H1 (cell line): ENCODE results near the gene IER5. TPM values are rescaled to one million over a fixed set of nuclear protein-coding genes. Genes with fewer than 3 reads are reported as not detected.
A peak's percentile ranks its signal among the peaks of the same experiment; 100 is the strongest.

Experiments
- CTCF ChIA-PET: fragments of 300-600 bp; sonication (Branson Sonifier 250); formaldehyde crosslinking; loops from one replicate; lab custom pipeline; 2021; ENCODE audit not compliant: partially characterized antibody; lab: Charles Lee
- POLR2A ChIA-PET: fragments of 300-600 bp; sonication (Branson Sonifier 250); formaldehyde crosslinking; loops from one replicate; lab custom pipeline; 2021; ENCODE audit warnings: inconsistent platforms; ENCODE audit not compliant: partially characterized antibody; lab: Charles Lee
- DNase-seq, 2 experiments: peaks; one replicate each; pipeline versions ENCODE4 v3.0.0 to v3.0.0-alpha.2; 2010 to 2022; ENCODE audit warnings: low spot score in 2 of 2, low read depth in 1 of 2, mixed read lengths in 1 of 2
- FAIRE-seq: peaks from 2 replicates; lab custom pipeline; 2011; peaks lifted over from hg19 to GRCh38; lab: Jason Lieb, UNC
- H2AFZ ChIP-seq: 2 replicates; pipeline ENCODE4 v1.8.1; 2012; ENCODE audit warnings: low read length, inconsistent platforms
- H2AK5ac ChIP-seq: 2 replicates; pipeline ENCODE4 v1.6.1; 2013; ENCODE audit warnings: low read depth, low read length
- H2BK120ac ChIP-seq: replicated peaks from 2 replicates; pipeline ENCODE3; 2013; ENCODE audit warnings: low read depth, low read length, inconsistent platforms
- H2BK12ac ChIP-seq: 2 replicates; pipeline ENCODE4 v1.6.1; 2013; ENCODE audit warnings: low read depth, low read length
- H2BK15ac ChIP-seq: 2 replicates; pipeline ENCODE4 v1.6.1; 2013; ENCODE audit warnings: low read length
- H2BK20ac ChIP-seq: 2 replicates; pipeline ENCODE4 v1.6.1; 2013; ENCODE audit warnings: low read length
- H2BK5ac ChIP-seq: 2 replicates; pipeline ENCODE4 v1.6.1; 2013; ENCODE audit warnings: low read depth, low read length
- H3K14ac ChIP-seq: 2 replicates; pipeline ENCODE4 v1.6.1; 2013; ENCODE audit warnings: inconsistent platforms; ENCODE audit not compliant: insufficient read length
- H3K18ac ChIP-seq: 2 replicates; pipeline ENCODE4 v1.6.1; 2013; ENCODE audit warnings: low read length; ENCODE audit errors: extremely low read depth
- H3K23ac ChIP-seq: 2 replicates; pipeline ENCODE4 v1.6.1; 2013; ENCODE audit warnings: inconsistent platforms; ENCODE audit not compliant: insufficient read length
- H3K23me2 ChIP-seq: 2 replicates; pipeline ENCODE4 v1.6.1; 2013; ENCODE audit warnings: low read depth, low read length
- H3K27ac ChIP-seq: 2 replicates; pipeline ENCODE4 v1.6.1; 2011; ENCODE audit warnings: low read depth, low read length, inconsistent platforms
- H3K27me3 ChIP-seq, 4 experiments: replicated peaks in 1 of 4; 1 replicate in 1 of 4; 2 replicates in 3 of 4; pipeline versions ENCODE4 v1.6.1 to v1.8.1; 2011 to 2013; ENCODE audit warnings: low read length in 3 of 4, mild to moderate bottlenecking in 3 of 4, inconsistent platforms in 2 of 4, mixed read lengths in 2 of 4, moderate library complexity in 1 of 4; ENCODE audit not compliant: control insufficient read depth in 3 of 4, insufficient read depth in 3 of 4; ENCODE audit errors: extremely low read depth in 1 of 4
- H3K36me3 ChIP-seq, 4 experiments: 2 replicates each; pipeline versions ENCODE4 v1.6.1 to v1.8.1; 2011 to 2013; ENCODE audit warnings: mild to moderate bottlenecking in 4 of 4, low read length in 3 of 4, moderate library complexity in 2 of 4, control low read depth in 1 of 4, inconsistent platforms in 1 of 4; ENCODE audit not compliant: insufficient read depth in 4 of 4, control insufficient read depth in 2 of 4
- H3K4ac ChIP-seq: replicated peaks from 2 replicates; pipeline ENCODE3; 2013; ENCODE audit warnings: low read length, low read depth, mixed read lengths, inconsistent platforms; ENCODE audit not compliant: insufficient read length
- H3K4me1 ChIP-seq, 4 experiments: replicated peaks in 1 of 4; 1 replicate in 1 of 4; 2 replicates in 3 of 4; pipeline versions ENCODE4 v1.6.1 to v1.8.1; 2011 to 2013; ENCODE audit warnings: low read length in 3 of 4, inconsistent platforms in 2 of 4, mixed read lengths in 1 of 4; ENCODE audit not compliant: insufficient read depth in 4 of 4, control insufficient read depth in 3 of 4
- H3K4me2 ChIP-seq, 2 experiments: 2 replicates each; pipeline versions ENCODE4 v1.6.1 to v1.8.1; 2011 to 2013; ENCODE audit warnings: low read depth in 2 of 2, low read length in 2 of 2, control low read depth in 1 of 2, inconsistent platforms in 1 of 2, mild to moderate bottlenecking in 1 of 2; ENCODE audit not compliant: insufficient read depth in 1 of 2
- H3K4me3 ChIP-seq, 4 experiments: fragments of 200-600, 300-600 bp in 1 of 4; sonication (generic), shearing (Covaris generic), sonication (Bioruptor Twin) in 1 of 4; 2 replicates each; pipeline versions ENCODE4 v1.5.1 to v1.8.1; 2011 to 2016; ENCODE audit warnings: low read length in 4 of 4, low read depth in 3 of 4, control low read depth in 2 of 4, inconsistent platforms in 2 of 4, mild to moderate bottlenecking in 2 of 4, mixed read lengths in 1 of 4, moderate library complexity in 1 of 4; ENCODE audit not compliant: insufficient read depth in 2 of 4; ENCODE audit errors: extremely low read depth in 1 of 4
- H3K56ac ChIP-seq: replicated peaks from 2 replicates; pipeline ENCODE3; 2013; ENCODE audit warnings: low read depth, mild to moderate bottlenecking, mixed read lengths, low read length, inconsistent platforms; ENCODE audit not compliant: insufficient read length
- H3K79me1 ChIP-seq: 2 replicates; pipeline ENCODE4 v1.6.1; 2013; ENCODE audit warnings: low read depth, low read length, control low read depth
- H3K79me2 ChIP-seq, 2 experiments: 2 replicates each; pipeline versions ENCODE4 v1.6.1 to v1.8.1; 2012 to 2013; ENCODE audit warnings: low read length in 2 of 2, mild to moderate bottlenecking in 2 of 2, inconsistent platforms in 1 of 2; ENCODE audit not compliant: insufficient read depth in 2 of 2, control insufficient read depth in 1 of 2
- H3K9ac ChIP-seq, 4 experiments: replicated peaks in 1 of 4; 1 replicate in 1 of 4; 2 replicates in 3 of 4; pipeline versions ENCODE4 v1.6.1 to v1.8.1; 2011 to 2013; ENCODE audit warnings: low read depth in 3 of 4, low read length in 3 of 4, control low read depth in 2 of 4, mild to moderate bottlenecking in 2 of 4, moderate library complexity in 2 of 4, inconsistent platforms in 1 of 4; ENCODE audit errors: extremely low read depth in 1 of 4
- H3K9me3 ChIP-seq, 2 experiments: 2 replicates each; pipeline versions ENCODE4 v1.6.1 to v1.8.1; 2012 to 2013; ENCODE audit warnings: mild to moderate bottlenecking in 2 of 2, moderate library complexity in 2 of 2, control low read depth in 1 of 2, inconsistent platforms in 1 of 2, low read depth in 1 of 2, low read length in 1 of 2, mixed read lengths in 1 of 2; ENCODE audit not compliant: insufficient read depth in 2 of 2
- H4K20me1 ChIP-seq, 2 experiments: replicated peaks in 1 of 2; 2 replicates each; pipeline versions ENCODE3 to v1.8.1; 2011 to 2013; ENCODE audit warnings: inconsistent platforms in 2 of 2, low read length in 2 of 2, mild to moderate bottlenecking in 1 of 2; ENCODE audit not compliant: insufficient read depth in 2 of 2, control insufficient read depth in 1 of 2
- H4K5ac ChIP-seq: 2 replicates; pipeline ENCODE4 v1.6.1; 2013; ENCODE audit warnings: low read length, low read depth, mixed read lengths, inconsistent platforms; ENCODE audit not compliant: insufficient read length
- H4K8ac ChIP-seq: 2 replicates; pipeline ENCODE4 v1.8.0; 2013; ENCODE audit warnings: mild to moderate bottlenecking, moderate library complexity, low read length, inconsistent platforms; ENCODE audit not compliant: insufficient read depth; ENCODE audit errors: extremely low read depth
- H4K91ac ChIP-seq: replicated peaks from 2 replicates; pipeline ENCODE3; 2013; ENCODE audit warnings: low read length, mixed read lengths, inconsistent platforms; ENCODE audit not compliant: insufficient read length
- BCL11A ChIP-seq, 2 experiments: IDR thresholded peaks; one replicate each; pipeline ENCODE4 v1.6.1; 2011; ENCODE audit warnings: low read depth in 2 of 2, low read length in 2 of 2, mild to moderate bottlenecking in 2 of 2
- BRCA1 ChIP-seq: IDR thresholded peaks from 2 replicates; pipeline ENCODE4 v1.6.1; 2012; ENCODE audit warnings: low read depth, low read length, improper control_type of control experiment
- CBX8 ChIP-seq: fragments of 300-800, 300-1000 bp; sonication (generic); IDR thresholded peaks from 2 replicates; pipeline ENCODE4 v1.7.1; 2016; ENCODE audit warnings: low read depth, low read length, borderline replicate concordance
- CHD1 ChIP-seq: IDR thresholded peaks from 2 replicates; pipeline ENCODE4 v1.6.1; 2012; ENCODE audit warnings: low read depth, low read length, improper control_type of control experiment
- EGR1 ChIP-seq: IDR thresholded peaks from 2 replicates; pipeline ENCODE4 v1.6.1; 2011; ENCODE audit warnings: low read depth, low read length, borderline replicate concordance
- PHF8 ChIP-seq: fragments of 200-600 bp; sonication (generic); conservative IDR thresholded peaks from 2 replicates; pipeline ENCODE4 v1.7.1; 2012; ENCODE audit warnings: low read depth, mild to moderate bottlenecking, inconsistent platforms, low read length, moderate library complexity
- SAP30 ChIP-seq: fragments of 300-600 bp; sonication (generic); IDR thresholded peaks from 2 replicates; pipeline ENCODE4 v1.7.1; 2012; ENCODE audit warnings: low read length, moderate library complexity, mild to moderate bottlenecking, inconsistent platforms; ENCODE audit not compliant: insufficient read depth, insufficient replicate concordance
- SIRT6 ChIP-seq: IDR thresholded peaks from one replicate; pipeline ENCODE4 v1.7.1; 2012; ENCODE audit warnings: low read length, inconsistent platforms
- SIX5 ChIP-seq: IDR thresholded peaks from 2 replicates; pipeline ENCODE4 v1.6.1; 2011; ENCODE audit warnings: mild to moderate bottlenecking, low read depth, low read length
- SP2 ChIP-seq: IDR thresholded peaks from 2 replicates; pipeline ENCODE4 v1.6.1; 2012; ENCODE audit warnings: mild to moderate bottlenecking, low read length, inconsistent platforms
- TCF12 ChIP-seq: IDR thresholded peaks from 2 replicates; pipeline ENCODE4 v1.6.1; 2011; ENCODE audit warnings: low read depth, mild to moderate bottlenecking, low read length
- WGBS, 2 experiments: shearing (Covaris generic) in 1 of 2; methylation state at CpG; one replicate each; pipeline versions ENCODE4 v1.1.6 to v1.1.7; 2013 to 2015; ENCODE audit warnings: low lambda C conversion rate in 2 of 2, mixed read lengths in 2 of 2, inconsistent platforms in 1 of 2, low coverage in 1 of 2, missing lambda C conversion rate in 1 of 2; ENCODE audit not compliant: insufficient replicate concordance in 2 of 2, insufficient coverage in 1 of 2, insufficient read length in 1 of 2; ENCODE audit errors: extremely low coverage in 1 of 2, missing lambda C conversion rate in 1 of 2; 5-methylcytosine and 5-hydroxymethylcytosine counted together
- polyA plus RNA-seq, 7 experiments: library from polyadenylated mRNA; depleted of rRNA in 3 of 7; stranded (reverse) in 5 of 7; unstranded in 2 of 7; fragments of >200 nt in 5 of 7; fragments of 200-250 nt in 2 of 7; gene quantifications; 1 replicate in 5 of 7; 2 replicates in 1 of 7; 4 replicates in 1 of 7; pipeline versions ENCODE4 v1.2.1 to v1.2.3, GENCODE V29; 2011 to 2013; ENCODE audit warnings: missing spikeins in 2 of 7, mixed read lengths in 2 of 7
- total RNA-seq: library from RNA; stranded (reverse); fragmentation: NEBNext Ultra II Directional; extraction: Animal tissue kit (Norgen Biotek cat#: 25700); gene quantifications from 2 replicates; pipeline ENCODE4 v1.2.1, GENCODE V29; 2021
- TF ChIP-seq, protein P1 (sequence below): IDR thresholded peaks from 2 replicates; pipeline ENCODE4 v1.6.1; 2011; ENCODE audit warnings: low read depth, mild to moderate bottlenecking, low read length; ENCODE audit not compliant: insufficient read depth

The IER5 gene
- total and polyA plus RNA-seq, 2 of the 8 experiments (the other 6 are each of a cell fraction or from before 2014, with no cell fraction given): 3.5 to 7.7 TPM

DNA sequence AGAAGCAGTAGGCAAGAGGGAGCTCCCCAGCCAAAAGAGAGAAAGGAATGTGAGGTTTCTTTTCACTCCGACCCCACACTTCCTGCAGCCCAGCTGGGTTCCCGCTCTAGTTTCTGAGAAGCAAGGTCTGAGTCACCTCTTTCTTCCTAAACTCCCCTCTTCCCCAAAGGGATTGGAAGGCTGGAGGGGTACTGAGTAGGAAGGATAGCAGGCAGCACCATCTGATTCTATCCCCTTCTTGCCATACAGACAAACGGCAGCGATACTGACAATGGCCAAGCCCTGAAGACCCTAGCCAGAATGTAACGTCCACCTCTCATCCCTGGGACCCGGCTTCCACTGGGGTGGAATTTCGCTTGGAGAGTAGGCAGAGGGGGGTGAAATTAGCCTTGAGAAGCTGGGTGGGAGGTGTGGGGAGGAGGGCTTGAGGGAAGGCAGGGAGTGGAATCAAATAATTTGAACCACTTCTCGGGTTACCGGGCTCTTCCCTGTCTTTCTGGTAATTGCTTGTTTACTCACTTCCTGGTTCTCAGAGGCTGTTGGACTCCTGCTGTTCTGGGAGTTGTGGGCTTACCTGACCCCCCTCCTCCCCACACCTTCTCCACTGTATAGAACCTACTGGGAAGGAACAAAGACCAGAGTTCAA is 13.2 kb downstream of the IER5 start:
- CTCF ChIA-PET: interaction anchor here (0.7 to 12.3 kb wide), 7 partner anchors 10 to 238 kb away, joined by 3 to 115 read pairs (median 3); no protein-coding TSS in a partner anchor
- Histone ChIP-seq H3K9ac (peak overlapping the region in 2 of 4 experiments; percentile 40 to 61; a peak in 4 of 7 replicates), H2BK12ac (peak overlapping the region; percentile 81), H3K4me2 (peak overlapping the region; percentile 87 to 95), H3K4ac (peak overlapping the region; percentile 28), H3K23ac (no peak overlapping the region), H3K56ac (peak overlapping the region; percentile 25), H2AK5ac (0 out of 2 replicates have a peak overlapping the region, but pooled peaks have one; percentile 8), H4K8ac (peak overlapping the region; percentile 66; the same call in 1 of the 2 replicates), H3K27me3 (peaks cover 8 to 50% (median 33%) of the 10 kb centered on the region in 4 experiments), H3K18ac (peak overlapping the region; percentile 91), H3K4me3 (peak overlapping the region; percentile 33 to 60 (median 46); a peak in 7 of 8 replicates), H2BK5ac (peak overlapping the region; percentile 89), H3K23me2 (peaks cover 16% of the 10 kb centered on the region), H3K9me3 (no peaks in the 10 kb centered on the region), H3K14ac (no peak overlapping the region), H2BK20ac (peak overlapping the region; percentile 40; the same call in 1 of the 2 replicates), H4K5ac (no peak overlapping the region), H2BK120ac (peak overlapping the region; percentile 44), H4K91ac (peak overlapping the region; percentile 82), H3K79me1 (no peaks in the 10 kb centered on the region), H3K4me1 (peaks cover 19 to 57% (median 30%) of the 10 kb centered on the region in 4 experiments), H3K27ac (peak overlapping the region; percentile 85), H2AFZ (0 out of 2 replicates have a peak overlapping the region, but pooled peaks have one; percentile 7), H4K20me1 (no peaks in the 10 kb centered on the region), H2BK15ac (peak overlapping the region; percentile 61; the same call in 1 of the 2 replicates), H3K79me2 (no peaks in the 10 kb centered on the region), H3K36me3 (no peaks in the 10 kb centered on the region)
- DNase-seq: no peak
- POLR2A ChIA-PET: interaction anchor here (0.7 to 14.2 kb wide), 3 partner anchors 12 to 31 kb away, joined by 3 to 253 read pairs (median 37); partner anchors contain the start of gene IER5
- FAIRE-seq: peak; percentile 60
- WGBS, 2 experiments: 3% methylated on average over 9 of the region's 9 CpGs; no CpG with 5 or more reads in 1 of the 2 experiments
- TF ChIP-seq, protein P1, sequence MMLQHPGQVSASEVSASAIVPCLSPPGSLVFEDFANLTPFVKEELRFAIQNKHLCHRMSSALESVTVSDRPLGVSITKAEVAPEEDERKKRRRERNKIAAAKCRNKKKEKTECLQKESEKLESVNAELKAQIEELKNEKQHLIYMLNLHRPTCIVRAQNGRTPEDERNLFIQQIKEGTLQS: no peak
- TF ChIP-seq SP2 (no peak), SIX5 (no peak), CHD1 (no peak), TCF12 (0 out of 2 replicates have a peak, but pooled peaks have one; percentile 50), BCL11A (IDR thresholded peaks at IDR 0.05; ENCODE audit: low read depth in 2 of 2, low read length in 2 of 2) (no peak), PHF8 (no peak), EGR1 (peak; percentile 89), SIRT6 (no peak), SAP30 (peak; percentile 29), CBX8 (no peak), BRCA1 (no peak)
